Amniotic stem cell (primary cell): ENCODE results near the gene ARVCF.

Source experiments
- DNase-seq: peaks from one replicate; lab custom pipeline; 2025; lab: John Stamatoyannopoulos, UW

The ARVCF gene

GRCh38 chr22:19986410-19987341 is 29.9 kb downstream of the ARVCF start:
- peak; percentile 35 for DNase-seq

- DNase-seq, result no peak
These were observed 30.6 kb downstream of the ARVCF start for GRCh38 chr22:19986011-19986409.

- no peak for DNase-seq
These were observed 31.5 kb downstream of the ARVCF start for GRCh38 chr22:19984851-19985811.

GRCh38 chr22:19984201-19984753 is 32.3 kb downstream of the ARVCF start:
- DNase-seq, result peak; percentile 20

GRCh38 chr22:19983741-19984140 is 32.9 kb downstream of the ARVCF start:
- no peak for DNase-seq

- no peak for DNase-seq
These were observed 33.5 kb downstream of the ARVCF start for GRCh38 chr22:19982991-19983578.

- DNase-seq, result no peak
These were observed 34.4 kb downstream of the ARVCF start for GRCh38 chr22:19981961-19982920.

- DNase-seq, result no peak
These were observed 35.3 kb downstream of the ARVCF start for GRCh38 chr22:19981171-19981960.

- no peak for DNase-seq
These were observed 35.9 kb downstream of the ARVCF start for GRCh38 chr22:19980766-19981165.

- no peak for DNase-seq
These were observed 36.7 kb downstream of the ARVCF start for GRCh38 chr22:19979712-19980493.

- no peak for DNase-seq
These were observed 37.9 kb downstream of the ARVCF start for GRCh38 chr22:19978748-19979147.

- no peak for DNase-seq
These were observed 39.1 kb downstream of the ARVCF start for GRCh38 chr22:19977296-19978243.

- no peak for DNase-seq
These were observed 40.0 kb downstream of the ARVCF start for GRCh38 chr22:19976671-19977070.

GRCh38 chr22:19975707-19976035 is 41.0 kb downstream of the ARVCF start:
- no peak for DNase-seq

- DNase-seq, result no peak
These were observed 41.5 kb downstream of the ARVCF start for GRCh38 chr22:19974935-19975706.

GRCh38 chr22:19974268-19974861 is 42.3 kb downstream of the ARVCF start:
- no peak for DNase-seq
